H1 (cell line): ENCODE results near the gene THADA.

Experiments
- BACH1 ChIP-seq: IDR thresholded peaks from 2 replicates; pipeline ENCODE4 v1.6.1; 2012; ENCODE audit warnings: low read length, improper control_type of control experiment
- CHD1 ChIP-seq: IDR thresholded peaks from 2 replicates; pipeline ENCODE4 v1.6.1; 2012; ENCODE audit warnings: low read depth, low read length, improper control_type of control experiment
- JUN ChIP-seq: IDR thresholded peaks from 2 replicates; pipeline ENCODE4 v1.6.1; 2011; ENCODE audit warnings: low read depth, mild to moderate bottlenecking, improper control_type of control experiment, low read length
- POLR2A ChIP-seq, 2 experiments: IDR thresholded peaks; 1 replicate in 1 of 2; 2 replicates in 1 of 2; pipeline ENCODE4 v1.6.1; 2011; ENCODE audit warnings: low read depth in 2 of 2, low read length in 2 of 2, mild to moderate bottlenecking in 2 of 2; ENCODE audit errors: control extremely low read depth in 1 of 2
- TAF1 ChIP-seq: IDR thresholded peaks from 2 replicates; pipeline ENCODE4 v1.6.1; 2011; ENCODE audit warnings: mild to moderate bottlenecking, low read depth, low read length
- ZNF274 ChIP-seq: IDR thresholded peaks from 2 replicates; pipeline ENCODE4 v1.7.0; 2012; ENCODE audit warnings: low read length, borderline replicate concordance; ENCODE audit errors: extremely low read depth
- TF ChIP-seq, protein P1 (sequence below), 3 experiments: IDR thresholded peaks; 1 replicate in 2 of 3; 2 replicates in 1 of 3; pipeline versions ENCODE4 v1.5.1 to v1.6.1; 2011; ENCODE audit warnings: low read length in 3 of 3, mild to moderate bottlenecking in 3 of 3, inconsistent platforms in 2 of 3, low read depth in 1 of 3, moderate library complexity in 1 of 3; ENCODE audit not compliant: insufficient read depth in 1 of 3; ENCODE audit errors: control extremely low read depth in 1 of 3

DNA sequence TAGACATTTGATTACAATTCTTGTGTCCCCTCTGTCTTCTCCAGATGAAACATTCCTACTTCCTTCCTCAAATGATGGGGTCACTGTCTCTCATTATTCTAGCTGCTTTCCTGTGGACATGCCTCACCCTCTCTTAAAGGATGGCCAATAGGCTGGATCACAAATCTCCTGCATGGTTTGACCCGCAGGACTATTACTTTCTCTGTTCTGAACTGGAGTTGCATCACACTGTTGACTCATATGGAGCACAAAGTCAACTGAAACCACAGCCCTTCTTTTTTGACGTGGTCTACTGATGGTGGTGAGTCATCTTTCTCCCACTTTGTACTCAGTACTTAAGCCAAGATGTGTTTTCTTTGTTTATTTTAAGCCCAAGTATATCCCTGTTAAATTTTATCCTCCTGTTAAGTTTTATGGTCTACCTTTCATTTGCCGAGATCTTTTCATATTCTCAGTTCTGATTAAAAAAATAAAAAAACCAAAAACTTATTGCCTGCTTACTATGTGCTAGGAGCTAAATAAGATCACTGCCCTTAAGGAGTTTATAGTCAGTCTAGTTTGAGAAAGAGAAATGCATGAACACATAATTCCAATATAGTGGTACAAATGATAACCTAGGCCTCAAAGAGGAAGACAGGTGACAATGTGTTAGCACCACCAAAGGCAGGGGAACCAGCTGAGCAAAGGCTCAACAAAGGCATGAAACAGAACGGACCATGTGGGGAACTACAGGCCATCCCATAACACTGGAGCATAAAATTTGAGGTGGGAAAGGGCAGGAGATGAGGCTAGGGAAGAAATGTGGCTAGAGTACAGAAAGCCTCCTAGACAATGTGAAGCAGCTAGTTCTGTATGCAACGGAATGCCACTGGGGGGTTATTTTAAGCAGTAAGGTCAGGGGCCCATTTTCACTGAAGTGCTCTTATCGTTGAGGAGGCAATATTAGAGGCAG, 301.8 kb downstream of the THADA start:
- no peak for TF ChIP-seq POLR2A (IDR thresholded peaks at IDR 0.05; ENCODE audit: control extremely low read depth in 1 of 2, low read depth in 2 of 2, low read length in 2 of 2)
- TF ChIP-seq BACH1: no peak
- TF ChIP-seq TAF1: no peak
- no peak for TF ChIP-seq ZNF274
- TF ChIP-seq, protein P1, sequence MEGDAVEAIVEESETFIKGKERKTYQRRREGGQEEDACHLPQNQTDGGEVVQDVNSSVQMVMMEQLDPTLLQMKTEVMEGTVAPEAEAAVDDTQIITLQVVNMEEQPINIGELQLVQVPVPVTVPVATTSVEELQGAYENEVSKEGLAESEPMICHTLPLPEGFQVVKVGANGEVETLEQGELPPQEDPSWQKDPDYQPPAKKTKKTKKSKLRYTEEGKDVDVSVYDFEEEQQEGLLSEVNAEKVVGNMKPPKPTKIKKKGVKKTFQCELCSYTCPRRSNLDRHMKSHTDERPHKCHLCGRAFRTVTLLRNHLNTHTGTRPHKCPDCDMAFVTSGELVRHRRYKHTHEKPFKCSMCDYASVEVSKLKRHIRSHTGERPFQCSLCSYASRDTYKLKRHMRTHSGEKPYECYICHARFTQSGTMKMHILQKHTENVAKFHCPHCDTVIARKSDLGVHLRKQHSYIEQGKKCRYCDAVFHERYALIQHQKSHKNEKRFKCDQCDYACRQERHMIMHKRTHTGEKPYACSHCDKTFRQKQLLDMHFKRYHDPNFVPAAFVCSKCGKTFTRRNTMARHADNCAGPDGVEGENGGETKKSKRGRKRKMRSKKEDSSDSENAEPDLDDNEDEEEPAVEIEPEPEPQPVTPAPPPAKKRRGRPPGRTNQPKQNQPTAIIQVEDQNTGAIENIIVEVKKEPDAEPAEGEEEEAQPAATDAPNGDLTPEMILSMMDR (IDR thresholded peaks at IDR 0.05; ENCODE audit: control extremely low read depth in 1 of 3, insufficient read depth in 1 of 3, low read depth in 1 of 3, low read length in 3 of 3): no peak
- TF ChIP-seq CHD1: no peak
- no peak for TF ChIP-seq JUN
